Measurements from ENCODE around the gene GPC5.
"Not testable (repeated sequence)": the region's sequence is repeated elsewhere in the genome, so short reads cannot be mapped to it uniquely, and the experiment has no call there.

Gene GPC5

GRCh38 chr13:91774397-91774796 is 376.0 kb downstream of the GPC5 start:
- no peak for DNase-seq (ENCODE audit: low read depth)

GRCh38 chr13:91776611-91777193 is 378.3 kb downstream of the GPC5 start:
- DNase-seq (ENCODE audit: low read depth) = no peak

- no peak for DNase-seq (ENCODE audit: low read depth)
Observed at GRCh38 chr13:91778123-91778522, 379.7 kb downstream of the GPC5 start.

GRCh38 chr13:91781982-91782691 is 383.7 kb downstream of the GPC5 start:
- not testable (repeated sequence) for DNase-seq (ENCODE audit: low read depth)

GRCh38 chr13:91785431-91786119 is 387.2 kb downstream of the GPC5 start:
- DNase-seq (ENCODE audit: low read depth) = no peak

GRCh38 chr13:91792054-91792453 is 393.6 kb downstream of the GPC5 start:
- DNase-seq (ENCODE audit: low read depth) = no peak

- DNase-seq (ENCODE audit: low read depth) = no peak
Observed at GRCh38 chr13:91797567-91797966, 399.1 kb downstream of the GPC5 start.

- not testable (repeated sequence) for DNase-seq (ENCODE audit: low read depth)
Observed at GRCh38 chr13:91798338-91798737, 399.9 kb downstream of the GPC5 start.

GRCh38 chr13:91801772-91802171 is 403.4 kb downstream of the GPC5 start:
- DNase-seq (ENCODE audit: low read depth) = not testable (repeated sequence)

- no peak for DNase-seq (ENCODE audit: low read depth)
Observed at GRCh38 chr13:91802957-91803356, 404.5 kb downstream of the GPC5 start.

- no peak for DNase-seq (ENCODE audit: low read depth)
Observed at GRCh38 chr13:91804724-91805123, 406.3 kb downstream of the GPC5 start.

- DNase-seq (ENCODE audit: low read depth) = no peak
Observed at GRCh38 chr13:91805605-91806004, 407.2 kb downstream of the GPC5 start.

GRCh38 chr13:91809161-91809560 is 410.7 kb downstream of the GPC5 start:
- DNase-seq (ENCODE audit: low read depth) = no peak

- DNase-seq (ENCODE audit: low read depth) = no peak
Observed at GRCh38 chr13:91813253-91813652, 414.8 kb downstream of the GPC5 start.

GRCh38 chr13:91816263-91816807 is 417.9 kb downstream of the GPC5 start:
- DNase-seq (ENCODE audit: low read depth) = no peak

GRCh38 chr13:91817250-91817649 is 418.8 kb downstream of the GPC5 start:
- no peak for DNase-seq (ENCODE audit: low read depth)

GRCh38 chr13:91824416-91824815 is 426.0 kb downstream of the GPC5 start:
- DNase-seq (ENCODE audit: low read depth) = no peak

GRCh38 chr13:91825516-91825915 is 427.1 kb downstream of the GPC5 start:
- DNase-seq (ENCODE audit: low read depth) = no peak

GRCh38 chr13:91836553-91836952 is 438.1 kb downstream of the GPC5 start:
- DNase-seq (ENCODE audit: low read depth) = no peak

- DNase-seq (ENCODE audit: low read depth) = no peak
Observed at GRCh38 chr13:91845612-91846011, 447.2 kb downstream of the GPC5 start.

- DNase-seq (ENCODE audit: low read depth) = no peak
Observed at GRCh38 chr13:91863699-91864098, 465.3 kb downstream of the GPC5 start.

GRCh38 chr13:91868351-91868750 is 469.9 kb downstream of the GPC5 start:
- DNase-seq (ENCODE audit: low read depth) = no peak

- DNase-seq (ENCODE audit: low read depth) = no peak
Observed at GRCh38 chr13:91878491-91878890, 480.1 kb downstream of the GPC5 start.
